RWPE1 (cell line): ENCODE results near the gene STX1B.

Experiments used
- CTCF ChIA-PET: fragments of 350-600 bp; sonication (Branson Sonifier 250); formaldehyde crosslinking; extraction: SDS; loops from one replicate; lab custom pipeline; 2021; lab: Yijun Ruan, JAX
- POLR2A ChIA-PET: fragments of 400-600 bp; formaldehyde crosslinking; extraction: SDS; loops from one replicate; lab custom pipeline; 2020; ENCODE audit warnings: antibody characterized with exemption; ENCODE audit not compliant: low non-redundant PET; lab: Yijun Ruan, JAX
- DNase-seq: peaks from one replicate; pipeline ENCODE4 v3.0.0; 2012; ENCODE audit warnings: low spot score
- H3K27ac ChIP-seq: fragments of 450-650 bp; 2 replicates; pipeline ENCODE4 v1.5.1; 2017
- CTCF ChIP-seq: fragments of 450-650 bp; conservative IDR thresholded peaks from 2 replicates; pipeline ENCODE4 v1.5.1; 2017; ENCODE audit warnings: low read depth, mild to moderate bottlenecking

The STX1B gene

GRCh38 chr16:31042866-31043265 is 32.4 kb upstream of the STX1B start:
- CTCF ChIA-PET = no interaction called here

GRCh38 chr16:31038993-31039392 is 28.6 kb upstream of the STX1B start:
- no peak for TF ChIP-seq CTCF
- CTCF ChIA-PET = no interaction called here
- DNase-seq = no peak
- H3K27ac ChIP-seq = peak overlapping the region; percentile 20
- POLR2A ChIA-PET = no interaction called here

More at GRCh38 chr16:31042866-31043265, 32.4 kb upstream of the STX1B start:
- TF ChIP-seq CTCF = no peak
- no peak for DNase-seq
- peak overlapping the region; percentile 8 for H3K27ac ChIP-seq
- POLR2A ChIA-PET = no interaction called here

GRCh38 chr16:31036691-31037090 is 26.3 kb upstream of the STX1B start:
- no peak overlapping the region for H3K27ac ChIP-seq
- ChIA-PET POLR2A (no interaction called here), CTCF (no interaction called here)
- TF ChIP-seq CTCF = no peak
- no peak for DNase-seq

- peak; percentile 98 for DNase-seq
- H3K27ac ChIP-seq = peak overlapping the region; percentile 83
- CTCF ChIA-PET = interaction anchor here (0.6 to 1.4 kb wide), 6 partner anchors 17 to 126 kb away, joined by 3 to 8 read pairs (median 4); no protein-coding TSS in a partner anchor
- POLR2A ChIA-PET = interaction anchor here (0.7 kb wide), 1 partner anchor 58 kb away, joined by 4 read pairs; no protein-coding TSS in a partner anchor
- no peak for TF ChIP-seq CTCF
Measured at GRCh38 chr16:31033709-31034492, 23.5 kb upstream of the STX1B start.

- peak within 1 kb of the TSS; percentile 83 for H3K27ac ChIP-seq
- ChIA-PET POLR2A (no interaction called here), CTCF (interaction anchor here (0.5 to 1.4 kb wide), 6 partner anchors 11 to 126 kb away, joined by 3 to 5 read pairs (median 4); partner anchors contain the start of gene HSD3B7)
- peak; percentile 96 for DNase-seq
- no peak for TF ChIP-seq CTCF
Measured at GRCh38 chr16:31032736-31033708, 22.6 kb upstream of the STX1B start, which contains the start of gene STX4. Gene STX4 (plus strand): TSS chr16:31033558. CDS start chr16:31033806, 248 bp downstream.

- no peak for TF ChIP-seq CTCF
- ChIA-PET CTCF (no interaction called here), POLR2A (no interaction called here)
- DNase-seq = no peak
- H3K27ac ChIP-seq = peak overlapping the region; percentile 15; the same call in 1 of the 2 replicates
Measured at GRCh38 chr16:31031276-31031675, 20.8 kb upstream of the STX1B start.
